ENCODE measurements around the gene CDH23. TPM values are rescaled to one million over a fixed set of nuclear protein-coding genes. Genes with fewer than 3 reads are reported as not detected.

The CDH23 gene
- total RNA-seq, 1 donor from 2014 or later, result 0.40 TPM

DNA sequence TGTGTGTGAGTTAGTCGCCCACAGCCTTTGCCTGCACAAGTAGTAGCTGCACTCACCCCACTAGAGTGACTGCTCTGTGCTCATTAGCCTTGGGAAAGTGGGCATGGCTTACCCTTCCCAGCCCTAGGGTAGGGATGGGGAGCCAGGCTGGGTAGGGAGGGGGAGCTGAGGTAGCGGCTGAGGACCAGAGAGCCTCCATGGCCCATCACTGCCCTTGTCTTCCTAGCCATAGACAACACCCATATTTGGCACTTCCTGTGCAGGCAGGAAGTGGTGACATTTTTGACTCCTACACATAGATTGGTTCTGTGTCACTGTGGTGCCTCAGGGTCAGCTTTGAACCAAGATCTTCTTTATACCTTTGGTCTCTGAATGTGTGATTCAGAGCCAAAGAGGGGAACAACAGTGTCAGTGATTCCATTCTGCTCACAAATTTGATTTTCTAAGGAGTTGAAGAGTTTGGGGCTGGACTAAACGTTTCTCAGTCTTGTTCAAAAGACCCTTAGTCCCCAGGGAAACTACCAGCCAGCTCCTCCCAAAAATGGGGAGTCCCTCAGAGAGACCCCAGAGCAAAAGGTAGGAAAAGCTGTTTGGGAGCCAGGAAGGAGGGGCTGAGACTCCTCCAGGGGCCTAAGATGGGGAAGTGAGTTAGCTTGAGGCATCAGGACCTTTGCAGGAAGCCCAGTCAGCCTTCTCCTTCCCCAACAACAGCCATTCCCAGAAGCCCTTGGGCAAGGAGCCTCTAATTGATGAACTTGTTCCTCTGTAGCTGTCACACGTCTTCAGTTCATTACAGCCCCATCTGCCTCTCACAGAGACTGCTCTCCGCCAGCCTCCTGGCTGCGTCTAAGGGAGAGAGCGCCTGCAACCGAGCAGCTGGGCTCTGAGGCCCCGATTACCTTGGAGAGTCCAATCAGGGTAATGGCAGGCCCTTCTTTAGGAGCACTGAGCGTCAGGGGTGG lies 135.0 kb downstream of the CDH23 start:
- DNase-seq (ENCODE audit: low read depth), result no peak

DNA sequence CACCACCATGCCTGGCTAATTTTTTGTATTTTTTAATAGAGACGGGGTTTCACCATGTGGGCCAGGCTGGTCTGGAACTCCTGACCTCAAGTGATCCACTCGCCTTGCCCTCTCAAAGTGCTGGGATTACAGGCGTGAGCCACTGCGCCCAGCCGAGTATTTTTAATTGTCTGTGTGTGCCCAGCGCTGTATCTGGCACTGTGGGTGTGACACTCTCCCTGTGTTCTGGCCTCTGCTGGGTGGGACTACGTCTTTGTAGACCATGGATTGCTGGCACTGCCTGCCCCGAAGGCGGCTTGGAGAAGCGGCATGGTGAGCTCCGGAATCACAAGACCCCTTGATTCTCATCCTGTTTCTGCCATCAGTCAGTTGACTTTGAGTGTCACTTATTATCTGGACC lies 136.2 kb downstream of the CDH23 start:
- DNase-seq (ENCODE audit: low read depth), result no peak

DNA sequence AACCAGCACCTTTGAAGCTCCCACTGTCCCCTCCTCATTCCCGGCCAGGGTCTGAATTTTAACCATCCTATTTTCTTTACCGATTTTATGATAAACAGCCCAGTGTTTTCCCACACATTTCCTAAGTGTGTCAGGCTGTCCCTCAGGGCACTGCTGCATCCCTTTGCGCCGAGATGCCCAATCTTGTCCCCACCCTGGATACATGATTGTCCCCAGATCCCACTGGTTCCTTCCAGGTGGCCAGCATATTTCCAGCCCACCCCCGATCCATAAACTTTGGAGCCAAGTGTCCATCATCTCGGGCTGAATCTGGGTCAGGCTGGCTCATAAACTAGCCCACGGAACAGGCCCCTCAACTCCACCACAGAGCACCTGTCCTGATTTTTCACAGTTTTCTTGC lies 137.2 kb downstream of the CDH23 start:
- DNase-seq (ENCODE audit: low read depth), result no peak

DNA sequence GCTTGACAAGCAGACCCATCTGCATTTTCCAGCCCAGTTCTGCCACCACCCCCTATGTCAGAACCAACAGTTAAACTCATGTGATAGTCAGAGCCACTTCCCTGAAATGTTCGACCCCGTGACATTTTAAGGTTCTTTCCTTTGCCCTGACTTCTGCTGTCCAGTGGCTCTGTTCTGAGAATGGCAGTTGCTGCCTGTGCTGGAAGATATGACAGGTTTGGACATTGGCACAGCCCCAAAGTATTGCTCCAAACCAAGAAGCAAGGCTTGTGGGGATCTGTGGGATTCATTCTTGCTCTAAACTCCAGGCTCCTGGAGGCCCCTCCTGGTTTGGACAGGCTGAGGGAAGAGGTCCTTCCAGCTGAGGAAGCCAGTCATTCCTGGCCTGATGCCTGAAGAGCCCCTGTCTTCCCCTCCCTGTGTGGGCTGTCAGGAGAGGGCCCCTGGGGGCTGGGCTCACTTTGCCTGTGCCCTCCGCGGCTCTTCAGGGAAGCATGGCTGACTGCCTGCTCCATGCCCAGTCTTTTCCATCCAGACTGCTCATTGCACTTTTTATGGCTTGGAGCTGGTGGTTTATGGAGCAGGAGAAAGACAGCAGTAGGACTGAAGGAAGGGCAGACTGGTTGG lies 138.0 kb downstream of the CDH23 start:
- DNase-seq (ENCODE audit: low read depth), result peak; percentile 6

- DNase-seq (ENCODE audit: low read depth), result no peak
These were observed 139.6 kb downstream of the CDH23 start for GRCh38 chr10:71536332-71536731.

- no peak for DNase-seq (ENCODE audit: low read depth)
These were observed 140.4 kb downstream of the CDH23 start for GRCh38 chr10:71537125-71537524.

- no peak for DNase-seq (ENCODE audit: low read depth)
These were observed 141.0 kb downstream of the CDH23 start for GRCh38 chr10:71537681-71538080.

DNA sequence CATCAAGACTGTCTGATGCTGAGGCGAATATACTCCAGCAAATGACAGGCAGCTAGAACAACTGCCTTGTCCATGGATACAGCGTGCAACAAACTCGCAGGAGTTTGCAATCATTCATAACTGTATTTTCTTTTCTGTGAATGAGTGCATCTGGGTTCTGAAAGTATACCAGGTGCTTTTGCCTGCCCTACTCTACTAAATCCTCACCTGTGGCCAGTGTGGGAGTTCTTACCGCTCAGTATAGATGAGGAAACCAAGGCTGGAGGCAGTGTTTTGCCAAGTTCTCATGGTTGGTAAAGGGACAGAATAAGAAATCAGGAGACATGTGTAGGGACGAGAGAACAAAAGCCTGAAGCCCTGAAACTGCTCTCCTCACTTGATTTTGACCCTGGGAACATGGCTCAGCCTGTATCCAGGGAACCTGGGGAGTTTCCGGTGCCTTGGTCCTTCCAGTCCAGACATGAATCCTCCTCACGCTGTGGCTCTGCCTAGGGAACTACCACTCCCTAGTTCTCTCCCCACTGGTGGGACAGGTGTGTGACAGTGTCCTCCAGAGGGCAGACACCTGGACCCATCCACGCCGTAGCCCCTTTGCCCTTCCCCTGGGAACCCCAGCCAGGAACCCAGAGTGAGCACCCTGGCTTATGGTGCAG lies 142.0 kb downstream of the CDH23 start:
- DNase-seq (ENCODE audit: low read depth), result no peak

- DNase-seq (ENCODE audit: low read depth), result no peak
These were observed 142.9 kb downstream of the CDH23 start for GRCh38 chr10:71539442-71540118.

- DNase-seq (ENCODE audit: low read depth), result no peak
These were observed 145.8 kb downstream of the CDH23 start for GRCh38 chr10:71542478-71542877.

- DNase-seq (ENCODE audit: low read depth), result no peak
These were observed 147.0 kb downstream of the CDH23 start for GRCh38 chr10:71543608-71544170.

GRCh38 chr10:71545001-71545400 lies 148.3 kb downstream of the CDH23 start:
- no peak for DNase-seq (ENCODE audit: low read depth)

DNA sequence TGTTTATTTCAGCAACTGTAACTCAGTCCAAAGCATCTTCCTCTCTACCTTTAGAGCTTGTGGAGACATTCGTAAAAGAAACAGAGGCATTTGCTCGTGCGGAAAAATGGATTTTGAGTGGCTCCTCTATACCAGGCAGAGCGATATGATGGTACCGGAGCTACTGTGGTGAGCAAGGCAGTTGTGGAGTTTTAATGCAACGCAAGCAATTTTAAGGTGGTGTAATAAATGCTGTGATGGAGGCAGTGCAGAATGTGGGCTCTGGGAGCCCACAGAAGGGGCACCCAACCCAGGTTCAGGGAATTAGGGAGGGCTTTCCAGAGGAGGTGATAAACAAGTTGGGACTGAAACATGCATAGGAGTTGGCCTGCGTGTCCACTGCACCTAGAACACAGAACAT lies 149.5 kb downstream of the CDH23 start:
- no peak for DNase-seq (ENCODE audit: low read depth)

DNA sequence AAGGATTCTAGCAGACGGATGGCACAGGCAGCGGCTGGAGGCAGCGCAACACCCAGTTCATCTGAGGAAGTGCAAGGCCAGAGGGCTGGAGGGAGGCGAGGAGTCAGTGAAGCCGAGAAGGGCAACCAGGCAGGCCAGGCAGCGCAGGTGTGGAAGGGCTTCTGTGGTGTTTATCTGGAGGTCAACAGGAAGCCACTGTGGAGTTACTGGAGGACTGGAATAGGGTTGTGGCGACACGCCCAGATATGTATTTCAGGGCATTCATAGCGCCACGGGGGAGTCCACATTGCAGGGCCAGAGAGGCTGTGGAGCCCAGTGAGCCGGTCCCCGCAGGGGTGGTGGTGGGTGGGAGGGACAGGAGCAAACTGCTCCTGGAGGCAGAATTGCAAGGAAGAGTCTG lies 150.6 kb downstream of the CDH23 start:
- peak; percentile 8 for DNase-seq (ENCODE audit: low read depth)

DNA sequence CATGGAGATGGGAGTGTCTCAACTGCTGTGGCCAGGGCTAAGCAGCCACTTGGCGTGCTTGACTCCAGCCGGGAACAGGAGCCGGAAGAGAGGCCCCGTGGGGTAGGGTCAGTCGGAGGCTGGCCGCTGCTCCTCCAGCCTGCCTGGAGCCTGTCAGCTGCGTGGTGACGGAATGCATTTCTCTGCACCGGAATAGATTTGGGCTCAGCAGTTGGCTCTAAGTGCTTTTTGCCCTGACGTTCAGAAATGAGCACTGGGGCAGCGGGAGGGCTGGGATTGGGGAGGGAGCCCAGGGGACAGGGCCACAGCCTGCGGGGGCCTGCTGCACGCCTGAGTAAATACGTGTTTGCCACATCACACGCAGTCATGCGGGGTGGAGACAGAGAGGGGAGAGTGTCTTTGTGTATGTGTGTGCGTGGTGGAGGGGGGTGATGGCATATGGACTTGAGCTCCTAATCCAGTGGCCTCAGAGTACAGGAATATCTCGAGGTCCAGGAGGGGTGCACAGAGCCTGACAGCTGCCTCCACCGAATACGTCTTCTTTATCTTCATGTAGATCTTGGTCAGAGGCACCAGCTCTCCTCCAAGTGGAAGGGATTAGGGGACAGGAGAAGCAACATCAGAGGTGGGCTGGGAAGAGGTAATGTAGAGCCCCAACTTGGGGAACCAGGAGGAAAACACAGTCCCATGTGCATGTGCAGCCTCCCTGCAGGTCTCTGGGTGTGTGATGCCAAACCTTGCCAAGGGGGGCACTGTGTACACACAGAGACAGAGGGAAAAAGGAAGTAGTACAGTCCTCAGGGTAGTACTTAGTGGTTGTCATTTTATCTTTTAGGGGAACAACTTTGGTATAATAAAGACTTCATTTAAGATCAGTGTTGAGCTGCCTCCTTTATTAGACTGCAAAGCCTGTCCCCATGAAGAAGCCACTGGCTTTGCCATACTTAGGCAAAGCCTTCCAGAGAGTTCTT lies 151.4 kb downstream of the CDH23 start:
- peak; percentile 67 for DNase-seq (ENCODE audit: low read depth)

DNA sequence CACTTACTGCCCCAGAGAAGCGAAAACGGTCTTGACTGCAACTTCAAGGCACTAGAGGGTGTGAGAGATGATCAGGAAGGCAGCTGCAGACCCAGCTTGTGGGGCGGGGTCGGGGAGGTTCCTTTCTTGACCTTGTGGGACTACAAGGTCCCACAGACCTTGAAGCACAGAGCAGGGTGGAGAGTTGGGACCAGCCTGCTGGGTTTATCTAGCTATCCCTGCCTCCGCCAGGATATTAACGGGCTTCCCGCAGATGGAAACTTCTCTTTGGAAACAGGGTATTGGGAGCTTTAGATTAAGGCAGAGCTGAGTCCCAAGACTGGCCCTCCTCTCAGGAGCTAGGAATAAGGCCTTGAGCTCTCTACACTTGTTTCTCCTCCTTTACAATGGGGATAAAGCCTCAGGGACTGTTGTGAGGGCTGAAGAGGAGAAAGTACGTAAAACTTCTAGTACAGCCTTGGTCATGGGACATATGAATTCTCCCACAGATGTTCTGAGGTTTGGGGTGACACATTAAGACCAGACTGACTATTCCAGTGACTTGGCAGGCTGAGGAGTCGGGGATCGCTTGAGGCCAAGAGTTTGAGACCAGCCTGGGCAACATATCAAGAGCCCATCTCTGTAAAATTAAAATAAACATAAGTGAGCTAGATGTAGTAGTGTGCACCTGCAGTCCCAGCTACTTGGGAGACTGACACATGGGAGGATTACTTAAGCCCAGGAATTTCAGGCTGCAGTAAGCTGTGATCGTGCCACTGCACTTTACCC lies 153.2 kb downstream of the CDH23 start:
- DNase-seq (ENCODE audit: low read depth), result no peak

DNA sequence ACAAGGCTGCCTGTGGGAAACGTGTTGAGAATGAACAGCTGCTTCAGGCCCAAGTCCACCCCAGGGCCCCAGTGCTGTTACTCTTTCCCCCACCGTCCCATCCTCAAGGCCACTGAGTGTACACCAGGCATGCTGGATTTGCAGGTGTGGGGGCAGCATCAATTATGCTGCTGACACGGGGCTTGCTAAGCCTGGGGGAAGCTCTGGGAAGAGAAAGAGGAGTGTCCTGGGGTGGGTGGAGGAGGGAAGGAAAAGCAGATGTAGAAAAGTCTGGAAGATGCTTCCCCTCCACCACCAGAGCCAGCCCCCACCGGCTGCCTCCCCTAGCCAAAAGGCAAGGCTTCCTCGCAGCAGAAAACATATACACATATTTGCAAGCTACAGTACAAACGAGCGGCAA lies 153.9 kb downstream of the CDH23 start:
- no peak for DNase-seq (ENCODE audit: low read depth)

GRCh38 chr10:71551970-71552369 lies 155.2 kb downstream of the CDH23 start:
- DNase-seq (ENCODE audit: low read depth), result no peak

- DNase-seq (ENCODE audit: low read depth), result no peak
These were observed 156.7 kb downstream of the CDH23 start for GRCh38 chr10:71553432-71553831.
